SHP77 treated with DMSO at 0.1 percent for 48 hours (cell line): ENCODE results near the gene KIF4A.
A peak's percentile ranks its signal among the peaks of the same experiment; 100 is the strongest.
"Not testable (repeated sequence)": the region's sequence is repeated elsewhere in the genome, so short reads cannot be mapped to it uniquely, and the experiment has no call there.

ENCODE experiments used
- DNase-seq: peaks from one replicate; lab custom pipeline; 2025; lab: John Stamatoyannopoulos, UW

Gene KIF4A

GRCh38 chrX:70289793-70290770 lies at the start of gene KIF4A, which contains the start of gene PDZD11:
TSS of gene KIF4A (plus strand) at chrX:70290104. CDS start at chrX:70290459, 355 bp downstream.
TSS of gene PDZD11 (minus strand) at chrX:70289927. CDS start at chrX:70289341, 586 bp downstream.
- peak; percentile 47 for DNase-seq

GRCh38 chrX:70240751-70241150 lies 49.2 kb upstream of the KIF4A start:
- no peak for DNase-seq

GRCh38 chrX:70241501-70241900 lies 48.4 kb upstream of the KIF4A start:
- DNase-seq, result no peak

- DNase-seq, result not testable (repeated sequence)
These were observed 46.3 kb upstream of the KIF4A start for GRCh38 chrX:70243601-70244000.

GRCh38 chrX:70244881-70245280 lies 45.0 kb upstream of the KIF4A start:
- DNase-seq, result no peak

- DNase-seq, result no peak
These were observed 42.7 kb upstream of the KIF4A start for GRCh38 chrX:70247252-70247651.

- no peak for DNase-seq
These were observed 37.4 kb upstream of the KIF4A start for GRCh38 chrX:70252491-70252890.

- no peak for DNase-seq
These were observed 36.4 kb upstream of the KIF4A start for GRCh38 chrX:70253377-70254062.

- DNase-seq, result no peak
These were observed 35.9 kb upstream of the KIF4A start for GRCh38 chrX:70254063-70254400.

GRCh38 chrX:70254909-70255308 lies 35.0 kb upstream of the KIF4A start:
- DNase-seq, result no peak

- DNase-seq, result no peak
These were observed 34.5 kb upstream of the KIF4A start for GRCh38 chrX:70255452-70255851.

- no peak for DNase-seq
These were observed 32.2 kb upstream of the KIF4A start for GRCh38 chrX:70257423-70258288.

GRCh38 chrX:70260104-70260503 lies 29.8 kb upstream of the KIF4A start, which contains the start of gene P2RY4:
TSS of gene P2RY4 (minus strand) at chrX:70260204. CDS start at chrX:70259624, 580 bp downstream.
- DNase-seq, result no peak

GRCh38 chrX:70262952-70263567 lies 26.8 kb upstream of the KIF4A start:
- DNase-seq, result peak; percentile 27

- DNase-seq, result no peak
These were observed 25.1 kb upstream of the KIF4A start for GRCh38 chrX:70264784-70265183.

- DNase-seq, result no peak
These were observed 21.9 kb upstream of the KIF4A start, which contains the start of gene ARR3 for GRCh38 chrX:70268034-70268433. TSS of gene ARR3 (plus strand) at chrX:70268334. CDS start at chrX:70269386, 1,052 bp downstream.

- DNase-seq, result not testable (repeated sequence)
These were observed 15.9 kb upstream of the KIF4A start for GRCh38 chrX:70274029-70274428.

GRCh38 chrX:70279081-70279480 lies 10.8 kb upstream of the KIF4A start:
- no peak for DNase-seq

- no peak for DNase-seq
These were observed 9.3 kb upstream of the KIF4A start for GRCh38 chrX:70280573-70280972.

GRCh38 chrX:70281951-70282350 lies 8.0 kb upstream of the KIF4A start, which contains the start of gene RAB41:
TSS of gene RAB41 (plus strand) at chrX:70282172. CDS start at chrX:70282218, 46 bp downstream.
- DNase-seq, result no peak

- DNase-seq, result no peak
These were observed 624 bp upstream of the KIF4A start for GRCh38 chrX:70289168-70289792.
